ENCODE data around the gene SMURF1.

Gene SMURF1

DNA sequence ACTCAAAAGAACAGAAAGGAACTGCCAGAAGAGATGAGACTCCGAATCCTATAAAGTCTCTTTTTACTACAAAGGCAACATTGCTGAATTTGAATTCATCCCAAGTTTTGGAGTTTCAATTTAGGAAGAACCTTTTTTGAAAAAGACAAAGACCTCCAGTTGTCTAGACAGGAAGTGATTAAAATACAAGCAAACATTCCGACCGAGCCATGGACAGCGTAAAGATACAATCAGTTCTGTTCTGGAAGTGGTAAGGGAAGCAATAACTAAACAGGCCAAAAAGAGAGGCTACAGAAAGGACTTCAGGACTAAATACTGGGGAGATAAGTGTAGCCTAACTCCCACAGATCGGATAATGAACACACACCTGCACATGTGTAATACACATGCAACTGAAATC, 101.0 kb downstream of the SMURF1 start:
- DNase-seq = no peak

DNA sequence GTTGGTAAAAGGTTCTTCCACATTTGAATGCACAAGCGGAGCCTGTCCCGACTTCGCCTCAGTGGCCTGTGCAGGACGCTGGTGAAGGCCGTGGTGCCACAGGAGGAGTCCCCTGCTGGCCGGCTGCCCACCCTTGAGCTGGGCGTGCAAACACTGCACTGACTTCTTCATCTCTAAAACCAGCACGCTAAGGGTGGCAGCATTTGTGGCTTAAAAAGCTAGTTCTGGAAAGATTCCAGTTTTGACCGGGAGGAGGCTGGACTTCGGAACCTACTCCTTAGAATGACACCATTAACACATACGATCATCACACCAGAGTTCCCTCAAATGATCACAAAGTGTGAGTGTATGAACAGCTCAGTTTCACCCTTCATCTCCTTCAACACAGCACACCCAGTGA, 102.4 kb downstream of the SMURF1 start:
- DNase-seq = no peak

DNA sequence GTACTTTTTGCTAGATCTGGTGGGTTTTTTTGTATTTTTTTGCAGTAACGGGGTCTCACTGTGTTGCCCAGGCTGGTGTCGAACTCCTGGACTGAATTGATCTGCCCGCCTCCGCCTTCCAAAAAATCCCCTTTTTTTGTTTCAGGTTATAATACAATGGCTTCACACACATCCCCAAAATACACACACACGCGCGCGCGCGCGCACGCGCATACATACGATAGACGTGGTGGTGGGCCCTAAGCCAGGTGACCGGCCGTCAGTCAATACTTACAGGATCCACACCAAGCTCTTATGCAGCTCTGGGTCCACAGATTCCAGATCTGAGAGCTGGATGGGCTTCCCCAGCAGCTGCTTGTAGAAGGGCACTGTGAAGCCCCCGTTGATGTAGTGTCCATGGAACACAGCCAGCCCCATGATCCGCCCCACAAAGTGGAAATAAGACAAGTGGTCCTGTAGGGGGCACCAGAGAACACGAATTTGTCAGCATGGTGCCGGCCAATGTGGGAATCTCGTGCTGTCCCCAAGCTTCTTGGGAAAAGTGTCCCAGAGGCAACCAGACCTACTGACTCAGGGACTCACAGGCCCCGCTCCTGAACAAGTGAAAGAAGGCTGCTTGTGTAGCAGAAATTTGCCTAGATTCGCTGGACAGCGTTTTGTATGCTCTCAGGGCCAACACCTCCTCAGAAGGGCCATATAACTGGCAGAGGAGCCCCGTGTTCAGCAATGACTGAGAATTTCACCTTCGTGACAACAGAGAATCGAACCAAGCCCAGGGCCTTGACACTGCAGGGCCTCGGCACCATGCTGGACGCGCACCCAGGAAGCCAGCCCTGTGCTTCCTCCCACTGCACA, 103.6 kb downstream of the SMURF1 start:
- peak; percentile 46 for DNase-seq

DNA sequence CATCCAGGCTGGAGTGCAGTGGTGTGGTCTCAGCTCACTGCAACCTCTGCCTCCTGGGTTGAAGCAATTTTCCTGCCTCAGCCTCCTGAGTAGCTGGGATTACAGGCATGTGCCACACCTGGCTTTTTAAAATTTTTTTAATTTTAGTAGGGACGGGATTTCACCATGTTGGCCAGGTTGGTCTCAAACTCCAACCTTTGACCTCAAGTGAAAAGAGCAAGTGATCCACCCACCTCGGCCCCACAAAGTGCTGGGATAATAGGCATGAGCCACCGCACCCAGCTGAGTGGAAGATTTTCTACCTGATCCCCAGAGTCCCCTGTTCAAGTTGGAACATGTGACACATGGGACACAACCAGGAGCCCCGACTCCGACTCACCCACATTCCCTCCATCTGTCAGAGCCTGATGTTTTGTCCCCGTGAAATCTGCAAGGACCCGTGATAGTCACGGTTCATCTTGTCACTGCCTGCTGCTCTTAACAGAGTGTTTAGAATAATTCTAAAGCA, 104.5 kb downstream of the SMURF1 start:
- DNase-seq = no peak

DNA sequence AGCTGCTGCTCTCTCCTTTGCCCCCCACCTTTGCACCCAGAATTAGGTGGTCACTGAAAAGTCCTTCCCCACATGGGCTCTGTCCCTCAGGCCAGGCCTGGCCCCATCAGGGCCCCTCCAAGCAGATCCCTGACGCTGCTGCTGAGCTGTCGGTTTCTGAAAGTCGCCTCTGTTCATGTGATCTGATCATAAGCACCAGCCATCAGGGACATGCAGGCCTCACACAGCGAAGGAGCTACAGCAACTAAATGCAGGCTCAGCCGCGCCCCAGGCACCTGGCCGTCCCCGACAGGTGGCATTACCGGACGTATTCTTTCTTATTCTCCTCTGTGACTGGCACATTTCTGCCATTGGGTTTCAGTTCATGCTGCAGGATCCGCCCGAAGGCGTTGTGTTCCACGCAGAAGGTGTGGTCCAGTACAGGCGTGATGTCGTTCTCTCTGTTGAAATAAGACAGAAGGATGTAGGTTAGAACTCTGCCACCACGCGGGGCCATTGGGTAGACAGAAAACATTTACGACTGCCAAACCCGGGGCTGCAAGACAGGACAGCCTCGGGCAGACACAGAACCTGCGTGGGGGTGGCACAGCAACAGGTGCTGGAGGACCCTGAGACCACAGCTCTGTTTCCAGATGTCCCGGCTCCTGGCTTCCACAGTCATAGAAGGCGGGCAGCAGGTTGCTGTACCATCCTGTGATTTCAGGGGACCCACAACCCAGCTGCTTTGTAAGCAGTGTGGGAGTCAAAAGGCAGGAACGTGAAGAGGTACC, 105.6 kb downstream of the SMURF1 start:
- DNase-seq = no peak

DNA sequence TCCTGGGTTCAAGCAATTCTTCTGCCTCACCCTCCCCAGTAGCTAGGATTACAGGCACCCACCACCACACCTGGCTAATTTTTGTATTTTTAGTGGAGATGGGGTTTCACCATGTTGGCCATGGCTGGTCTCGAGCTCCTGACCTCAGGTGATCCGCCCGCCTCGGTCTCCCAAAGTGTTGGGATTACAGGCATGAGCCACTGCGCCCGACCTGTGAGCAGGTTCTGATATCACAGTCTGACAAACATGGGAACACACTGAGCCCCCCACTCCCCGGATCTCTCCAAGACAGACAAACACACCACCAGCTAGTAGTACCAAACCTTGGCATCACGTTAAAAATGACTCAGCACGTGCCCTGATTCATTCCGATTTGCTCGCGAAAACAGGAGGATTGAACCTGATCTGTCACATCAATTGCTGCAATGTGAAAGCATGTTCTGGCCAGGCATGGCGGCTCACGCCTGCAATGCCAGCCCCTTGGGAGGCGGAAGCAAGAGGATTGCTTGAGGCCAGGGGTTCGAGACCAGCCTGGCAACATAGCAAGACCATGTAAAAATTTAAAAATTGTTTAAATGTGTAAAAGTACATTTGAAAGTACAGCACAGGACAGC, 106.5 kb downstream of the SMURF1 start:
- DNase-seq = no peak

DNA sequence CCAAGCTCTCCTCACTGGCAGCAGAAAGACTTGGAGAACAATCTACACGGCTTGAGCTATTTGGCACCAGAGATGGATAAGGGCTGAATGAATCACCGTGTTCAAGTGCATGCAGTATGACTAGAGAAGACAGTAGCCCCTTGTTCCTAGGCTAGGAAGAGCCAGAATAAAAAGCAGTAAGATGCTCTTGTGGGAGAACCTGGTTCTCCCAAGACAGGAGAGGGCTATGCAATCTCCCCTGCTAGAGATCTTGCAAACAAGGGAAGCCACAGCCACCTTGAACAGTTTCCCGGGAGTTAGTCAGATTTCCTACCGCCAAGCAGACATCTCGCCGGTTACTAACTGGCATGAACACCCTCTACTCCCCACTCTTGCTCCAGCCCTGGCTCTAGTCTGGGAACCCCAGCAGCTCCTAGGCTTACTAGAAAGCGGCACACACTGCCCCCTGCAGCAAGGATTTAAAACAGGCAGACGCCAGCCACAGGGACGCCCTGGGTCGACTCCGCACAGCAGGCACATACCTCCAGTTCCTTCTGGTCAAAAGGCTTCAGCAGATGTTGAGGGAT, 107.3 kb downstream of the SMURF1 start:
- no peak for DNase-seq

DNA sequence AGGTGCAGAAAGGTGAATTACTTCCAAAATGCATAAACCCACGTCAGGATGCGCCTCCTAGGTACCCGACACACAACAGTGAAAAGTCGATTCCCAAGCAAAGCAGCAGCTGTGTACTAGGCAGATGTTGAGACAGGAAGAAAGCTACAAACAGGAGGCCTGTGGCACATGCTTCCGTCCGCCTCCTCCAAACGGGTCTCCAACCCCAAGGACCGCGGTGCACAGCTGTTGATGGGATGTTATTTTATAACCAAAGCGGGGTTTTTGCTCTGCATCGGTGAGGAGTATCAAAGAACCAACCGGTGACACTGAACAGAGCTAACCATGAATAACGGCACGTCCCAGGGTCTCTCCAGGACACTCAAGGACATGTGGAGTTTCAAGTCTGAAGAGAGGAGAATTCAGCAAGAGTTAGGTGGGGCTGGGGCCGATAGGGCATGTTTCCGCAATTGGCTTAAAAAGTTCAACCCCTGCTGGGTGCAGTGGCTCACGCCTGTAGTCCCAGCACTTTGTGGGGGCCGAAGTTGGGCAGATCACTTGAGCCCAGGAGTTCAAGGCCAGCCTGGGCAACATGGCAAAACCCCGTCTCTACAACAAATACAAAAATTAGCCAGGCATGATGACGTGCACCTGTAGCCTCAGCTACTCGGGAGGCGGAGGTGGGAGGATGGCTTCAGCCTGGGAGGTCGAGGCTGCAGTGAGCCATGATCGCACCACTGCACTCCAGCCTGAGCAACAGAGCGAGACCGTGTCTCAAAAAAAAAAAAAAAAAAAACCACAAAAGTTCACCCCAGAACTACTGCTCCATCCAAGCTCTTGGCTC, 108.0 kb downstream of the SMURF1 start:
- no peak for DNase-seq

DNA sequence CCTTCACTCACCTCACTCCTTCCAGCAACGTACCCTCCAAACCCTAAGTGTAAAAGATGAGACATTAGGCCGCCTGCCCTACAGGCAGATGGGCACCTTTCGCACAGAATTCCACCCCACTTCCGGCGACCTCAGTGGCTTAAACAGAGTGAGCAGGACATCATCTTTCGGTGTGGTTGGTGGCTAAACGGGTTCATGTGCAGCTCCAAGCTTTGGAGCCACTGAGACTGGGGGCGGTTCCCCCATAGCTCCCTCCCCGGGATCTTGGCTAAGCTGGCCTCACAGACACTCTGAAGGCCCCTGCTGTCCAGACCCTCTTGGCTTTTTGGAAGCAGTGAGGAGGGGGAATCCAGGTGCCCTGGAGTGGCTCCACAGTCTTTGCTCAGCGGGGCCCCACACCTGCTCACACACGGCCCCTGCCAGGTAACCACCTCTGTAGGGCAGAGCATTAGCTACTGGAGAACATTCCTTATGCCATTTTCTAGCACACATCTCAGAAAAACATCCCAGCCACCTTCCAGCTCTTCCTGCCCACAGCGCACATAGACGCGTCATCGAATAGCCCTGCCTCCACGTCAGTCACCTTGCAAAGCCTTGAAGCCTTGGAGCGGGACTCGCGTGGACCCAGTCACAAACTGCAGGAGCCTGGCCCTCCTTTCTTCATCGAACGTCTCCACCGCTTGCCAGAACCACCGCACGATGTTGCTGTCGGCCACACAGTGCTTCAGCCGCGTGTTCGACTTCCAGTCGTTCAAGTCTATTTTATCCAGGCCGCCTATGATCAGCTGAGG, 108.8 kb downstream of the SMURF1 start:
- no peak for DNase-seq

DNA sequence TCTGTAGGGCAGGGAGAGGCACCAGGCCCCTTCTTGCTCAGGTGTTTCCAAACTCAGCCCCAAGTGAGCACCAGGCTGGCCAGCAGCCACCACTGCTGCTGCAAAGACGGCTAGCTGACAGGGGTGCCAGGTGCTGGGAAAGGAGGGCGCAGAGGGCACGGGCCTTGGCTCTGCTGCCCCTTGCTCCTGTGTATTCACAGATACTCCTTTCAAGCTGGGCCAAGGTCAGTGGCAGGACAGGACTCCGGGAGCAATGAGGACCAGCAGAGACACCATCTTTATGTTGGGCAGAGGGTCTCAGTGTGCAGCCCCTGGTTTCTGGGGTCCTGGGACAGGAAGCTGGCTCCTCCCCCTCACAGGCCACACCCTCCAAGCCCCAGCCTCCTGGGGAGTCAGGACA, 110.1 kb downstream of the SMURF1 start:
- DNase-seq = no peak

DNA sequence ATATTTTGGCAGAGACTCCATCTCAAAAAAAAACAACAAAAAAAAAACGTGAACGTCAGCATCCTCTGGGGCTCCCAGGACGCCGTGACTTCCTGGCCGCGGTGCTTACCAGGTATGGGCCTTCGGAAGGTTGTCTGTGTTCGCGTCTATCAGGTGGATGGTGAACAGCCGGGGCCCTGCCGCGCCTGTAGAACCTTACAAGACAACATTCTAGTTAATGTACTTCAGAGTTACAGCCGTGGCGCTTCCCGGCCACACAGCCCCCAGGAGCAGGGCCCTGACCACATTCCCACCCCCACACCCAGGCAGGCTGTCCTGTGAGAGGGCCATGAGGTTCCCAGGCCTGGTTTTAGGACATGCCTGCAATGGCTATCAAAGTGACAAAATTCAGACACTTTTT, 111.0 kb downstream of the SMURF1 start:
- DNase-seq = no peak

DNA sequence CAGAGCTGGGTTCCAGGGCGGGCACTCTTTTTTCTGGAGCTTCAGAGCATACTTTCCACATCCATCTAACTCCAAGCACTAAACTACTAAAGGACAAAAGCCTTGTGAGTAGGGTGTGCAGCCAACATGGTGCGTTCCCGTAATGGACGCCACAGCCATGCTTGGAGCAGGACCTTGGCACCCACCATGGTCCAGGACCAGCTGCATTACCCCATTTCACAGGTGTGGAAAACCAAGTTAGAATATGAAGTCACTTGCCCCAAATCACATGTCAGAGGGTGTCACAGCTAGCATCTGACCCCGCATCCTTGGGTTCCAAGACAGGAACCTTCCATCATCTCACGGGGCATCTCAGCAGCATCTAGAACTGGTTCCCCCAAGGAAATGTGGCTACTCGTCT, 112.4 kb downstream of the SMURF1 start:
- DNase-seq = no peak

DNA sequence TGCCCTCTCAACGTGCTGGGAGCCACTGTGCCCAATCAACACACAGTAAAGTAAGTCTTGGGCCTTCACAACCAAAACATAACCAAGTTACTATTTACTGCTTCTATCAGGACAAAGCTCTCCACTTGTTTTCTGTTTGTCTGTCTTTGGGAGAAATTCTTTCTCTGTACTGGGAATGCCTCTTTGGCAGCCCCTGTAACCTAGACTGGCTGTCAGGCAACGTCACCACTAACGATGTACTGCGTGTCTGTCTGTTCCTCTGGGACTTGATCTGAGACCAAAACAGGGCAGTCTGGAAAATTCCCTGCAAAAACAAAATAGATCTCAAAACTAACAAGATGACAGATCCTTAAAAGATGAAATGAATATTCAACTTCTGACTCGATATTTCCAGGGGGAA, 113.0 kb downstream of the SMURF1 start:
- no peak for DNase-seq

DNA sequence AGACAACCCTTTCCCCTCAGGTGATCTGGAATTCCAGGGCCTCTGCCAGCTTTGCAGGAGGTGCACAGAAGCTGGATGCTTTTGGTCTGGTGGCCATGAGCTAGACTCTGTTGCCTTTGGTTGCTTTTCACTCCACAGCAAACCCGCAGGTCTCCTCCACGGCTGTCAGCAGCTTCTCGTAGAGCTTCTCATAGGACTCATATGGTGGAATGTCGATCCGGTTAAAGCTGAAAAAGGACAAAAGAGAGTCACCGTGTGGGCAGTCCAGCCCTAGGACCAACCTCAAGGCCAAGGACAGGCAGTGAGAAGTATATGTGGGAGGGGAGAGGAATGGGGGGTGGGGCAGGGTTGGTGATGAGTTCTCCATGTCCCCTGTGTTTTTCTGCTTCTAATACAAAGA, 113.5 kb downstream of the SMURF1 start:
- no peak for DNase-seq

DNA sequence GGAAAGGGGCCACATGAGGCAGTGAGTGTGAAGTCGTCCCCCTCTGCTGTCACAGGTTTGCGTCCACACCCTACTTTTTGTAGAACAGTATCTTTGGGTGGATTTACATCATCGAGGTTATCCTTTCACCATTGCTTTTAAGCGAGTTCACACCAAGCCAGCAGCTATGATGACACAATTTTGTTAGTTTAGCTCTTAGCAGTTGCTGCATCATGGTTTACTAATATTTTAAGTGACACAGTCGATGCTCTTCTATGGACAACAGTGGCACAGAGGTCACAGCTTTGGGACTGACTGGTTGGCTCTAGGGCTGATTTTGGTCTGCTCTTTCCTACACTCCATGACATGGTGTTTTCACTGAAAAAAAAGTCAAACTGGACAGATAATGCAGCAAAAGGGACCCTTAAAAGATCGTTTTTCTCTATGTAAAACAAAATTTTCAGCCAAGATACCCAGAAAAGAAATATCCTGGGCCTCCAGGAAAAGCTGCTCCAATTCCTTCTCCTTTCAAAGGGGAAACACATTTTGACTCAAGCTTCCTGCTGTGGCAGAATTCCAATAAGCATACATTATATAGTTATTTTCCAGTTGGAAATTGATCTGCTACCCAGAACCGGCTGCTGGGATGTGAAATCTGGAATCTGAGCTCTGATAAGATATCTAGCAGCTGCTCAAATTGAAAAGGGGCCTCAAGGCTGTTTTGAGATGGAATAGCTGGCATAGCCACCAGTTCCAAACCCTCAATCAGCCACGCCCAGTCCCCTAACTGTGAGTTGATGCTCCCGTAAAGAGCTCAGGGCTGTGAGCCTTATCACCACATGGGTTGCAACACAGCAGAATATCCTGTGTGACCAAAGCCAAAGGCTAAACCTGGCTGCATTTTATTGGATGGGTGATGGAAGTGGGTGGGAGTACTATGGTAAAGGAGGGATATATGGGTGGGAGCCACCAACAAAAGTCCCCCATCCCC, 114.2 kb downstream of the SMURF1 start:
- no peak for DNase-seq

DNA sequence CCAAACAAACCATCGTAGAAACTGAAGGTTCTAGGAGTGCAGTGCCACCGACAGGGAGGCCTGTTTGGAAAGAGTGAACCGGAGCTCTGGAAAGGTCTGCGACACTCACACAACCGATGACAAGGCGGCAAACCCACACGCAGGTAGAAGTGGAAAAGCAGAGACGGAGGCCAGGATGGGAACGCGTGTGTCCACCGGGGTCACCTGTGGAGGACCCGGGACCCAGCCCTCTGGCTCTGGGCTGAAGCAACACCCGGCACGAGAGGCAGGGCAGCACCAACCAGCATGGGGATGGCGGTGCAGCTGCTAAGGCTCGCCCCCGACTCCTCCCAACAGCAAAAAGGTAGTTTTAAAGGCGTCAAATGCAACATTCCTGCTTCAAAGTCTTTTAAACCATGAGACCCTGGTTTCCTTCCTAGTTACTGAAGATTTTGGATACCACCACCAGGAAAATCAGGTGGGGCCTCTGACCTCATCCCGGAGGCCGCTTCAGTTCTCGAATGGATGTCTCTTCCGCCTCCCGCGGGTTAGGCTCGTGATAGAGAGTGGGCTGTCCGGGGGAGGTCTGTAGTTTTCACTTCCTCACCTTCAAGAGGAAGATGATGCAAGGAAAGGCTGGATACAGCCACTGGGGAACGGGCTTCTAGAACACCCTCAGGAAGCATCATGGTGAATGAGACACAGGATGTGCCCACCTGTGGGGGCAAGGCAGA, 115.5 kb downstream of the SMURF1 start:
- DNase-seq = no peak

DNA sequence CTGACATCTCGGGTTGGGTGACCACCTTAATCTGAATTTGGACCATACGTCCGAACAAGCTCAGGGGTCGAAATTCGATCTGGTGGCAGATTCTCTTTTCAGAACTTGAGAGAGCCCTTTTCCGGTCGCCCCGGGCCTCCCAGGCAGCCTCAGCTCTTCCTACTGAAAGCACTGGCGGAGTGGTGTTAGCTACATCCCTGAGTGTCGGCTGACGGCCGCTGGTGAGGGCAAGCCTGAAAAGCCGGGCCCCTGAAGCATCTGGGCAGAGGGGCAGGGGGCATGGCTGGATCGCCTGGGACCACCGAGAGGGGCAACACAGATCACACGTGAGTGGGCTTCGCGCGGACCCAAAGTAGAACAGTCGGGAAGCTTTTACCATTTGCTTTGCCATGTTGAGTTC, 116.1 kb downstream of the SMURF1 start:
- DNase-seq = no peak

DNA sequence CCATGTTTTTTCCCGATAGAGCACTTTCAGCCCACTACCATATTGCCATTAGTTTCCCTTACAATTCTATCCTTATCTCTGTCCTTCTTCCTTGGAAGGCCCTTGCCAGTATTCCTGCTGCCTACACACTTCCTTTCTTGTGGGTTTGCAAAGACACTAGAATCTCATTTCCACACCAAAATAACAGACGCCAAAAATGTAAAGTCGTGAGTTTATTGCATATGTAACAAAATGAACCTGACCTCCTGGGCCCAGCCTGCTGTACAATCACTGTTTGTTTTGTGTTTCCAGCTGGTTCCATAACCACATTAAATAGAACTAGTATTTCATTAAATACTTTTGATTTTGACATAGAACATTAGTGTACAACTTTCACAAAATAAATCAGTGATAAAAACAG, 116.7 kb downstream of the SMURF1 start:
- DNase-seq = no peak

DNA sequence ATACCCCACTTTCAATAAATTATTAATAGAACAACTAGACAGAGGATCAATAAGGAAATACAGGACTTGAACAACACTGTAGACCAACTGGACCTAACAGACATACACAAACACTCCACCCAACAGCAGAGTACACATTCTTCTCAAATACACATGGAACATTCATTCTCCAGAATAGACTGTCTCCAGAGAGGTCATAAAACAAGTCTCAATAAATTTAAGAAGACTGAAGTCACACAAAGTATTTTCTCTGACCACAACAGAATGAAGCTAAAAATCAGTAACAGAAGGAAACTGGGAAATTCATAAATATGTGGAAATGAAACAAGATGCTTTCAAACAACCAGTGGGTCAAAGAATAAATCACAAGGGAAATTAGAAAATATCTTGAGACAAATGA, 119.8 kb downstream of the SMURF1 start:
- DNase-seq = no peak

Measured in activated naive CD4-positive, alpha-beta T cell treated with Interleukin-2 at 50 U/mL for 16 hours (primary cell).